Ectodermal cell (in vitro differentiated cells): ENCODE results near the gene PRSS56.

Source experiments
- H3K27ac ChIP-seq: 2 replicates; pipeline ENCODE4 v1.7.0; 2013; ENCODE audit warnings: mild to moderate bottlenecking, low read depth, low read length; ENCODE audit not compliant: insufficient read depth, poor library complexity, severe bottlenecking
- H3K27me3 ChIP-seq: 2 replicates; pipeline ENCODE4 v1.7.0; 2013; ENCODE audit warnings: mild to moderate bottlenecking, low read length; ENCODE audit not compliant: insufficient read depth, control insufficient read depth, poor library complexity, severe bottlenecking
- H3K36me3 ChIP-seq: one replicate; pipeline ENCODE4 v1.7.0; 2013; ENCODE audit warnings: low read length; ENCODE audit not compliant: control insufficient read depth, insufficient read depth
- H3K4me1 ChIP-seq: one replicate; pipeline ENCODE4 v1.7.0; 2013; ENCODE audit warnings: low read length; ENCODE audit not compliant: control insufficient read depth, insufficient read depth
- H3K4me3 ChIP-seq: 2 replicates; pipeline ENCODE4 v1.7.0; 2013; ENCODE audit warnings: low read depth, low read length, control low read depth; ENCODE audit not compliant: insufficient read depth
- H3K9me3 ChIP-seq: 2 replicates; pipeline ENCODE4 v1.7.0; 2013; ENCODE audit warnings: mild to moderate bottlenecking, low read length, moderate library complexity; ENCODE audit not compliant: control insufficient read depth
- WGBS, 2 experiments: methylation state at CpG; one replicate each; pipeline ENCODE4 v1.1.7; 2013; ENCODE audit warnings: missing lambda C conversion rate in 2 of 2; 5-methylcytosine and 5-hydroxymethylcytosine counted together

The PRSS56 gene

DNA sequence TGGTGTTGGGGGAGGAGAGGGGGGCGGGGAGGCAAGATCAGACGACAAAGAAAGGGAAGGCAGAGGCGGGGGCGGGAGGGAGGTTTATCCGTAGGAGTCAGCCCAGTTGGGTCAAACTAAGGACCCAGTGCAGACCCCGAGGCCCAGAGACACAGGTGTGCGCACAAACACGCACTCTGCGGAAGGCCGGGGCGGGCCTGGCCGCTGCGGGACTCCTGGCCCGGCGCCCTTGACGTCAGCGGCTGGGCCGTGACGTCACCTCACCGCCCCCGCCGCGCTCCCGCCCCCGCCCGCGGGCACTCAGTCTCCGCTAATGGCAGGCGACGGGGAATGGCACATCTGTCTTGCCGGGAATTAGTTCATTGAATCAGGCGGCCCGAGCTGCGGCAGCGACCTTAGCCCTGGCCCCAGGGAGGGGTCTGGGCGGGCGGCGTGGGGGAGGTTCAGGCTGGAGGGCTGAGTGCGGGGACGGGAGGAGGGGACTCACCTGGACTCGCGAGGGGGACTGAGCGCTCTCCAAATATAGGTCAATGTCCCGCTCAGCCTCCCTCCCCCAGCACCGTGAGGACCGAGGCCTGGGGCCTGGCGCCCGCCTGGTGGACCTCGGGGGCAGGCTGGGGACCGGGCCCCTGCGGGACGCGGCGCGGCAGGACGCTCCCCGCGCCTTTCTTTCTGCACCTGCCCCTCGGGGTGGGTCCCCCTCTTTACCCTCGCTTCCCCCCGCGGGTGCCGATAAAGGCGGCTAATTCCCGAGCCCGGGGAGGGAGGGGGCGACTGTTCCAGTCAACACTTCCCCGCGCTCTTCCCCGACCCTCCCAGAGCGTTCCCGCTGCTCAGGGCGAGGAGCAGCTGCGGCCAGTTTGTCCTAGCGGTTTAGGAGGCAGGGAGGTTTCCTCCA is 17.0 kb upstream of the PRSS56 start:
- peaks cover 55% of the 10 kb centered on the region for H3K27me3 ChIP-seq
- no peaks in the 10 kb centered on the region for H3K36me3 ChIP-seq
- WGBS, 2 experiments: 0 to 1% methylated on average over 74 to 75 of the region's 75 CpGs
- peaks cover 11% of the 10 kb centered on the region for H3K4me1 ChIP-seq
- H3K9me3 ChIP-seq: no peaks in the 10 kb centered on the region
- no peak overlapping the region for H3K27ac ChIP-seq
- H3K4me3 ChIP-seq: peak overlapping the region; percentile 34

DNA sequence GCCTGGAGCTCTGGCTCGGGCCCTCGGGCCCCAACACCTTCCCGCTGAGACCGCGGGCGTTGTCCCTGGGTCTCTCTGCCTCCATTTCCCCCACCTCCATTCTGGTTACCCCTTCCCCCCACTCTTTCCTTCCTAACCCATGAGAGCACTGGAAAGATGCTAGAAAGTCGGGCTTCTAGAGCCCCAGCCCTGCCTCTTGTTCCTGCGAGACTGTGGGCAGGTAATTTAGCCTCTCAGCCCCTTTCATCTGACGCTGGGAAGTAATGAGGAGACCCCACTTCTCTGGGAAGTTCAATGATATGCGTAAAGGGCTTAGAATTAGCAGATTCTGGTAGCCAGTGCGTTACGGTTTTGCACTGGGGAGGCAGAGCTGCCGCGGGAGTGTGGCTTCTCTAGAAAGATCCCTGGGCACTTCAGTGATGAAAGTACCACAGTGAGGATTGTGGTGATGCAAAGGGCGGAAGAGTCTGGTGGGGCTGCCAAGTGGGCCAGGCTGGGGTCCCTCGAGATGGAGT is 16.3 kb upstream of the PRSS56 start:
- peak overlapping the region; percentile 34 for H3K4me3 ChIP-seq
- H3K36me3 ChIP-seq: no peaks in the 10 kb centered on the region
- no peaks in the 10 kb centered on the region for H3K9me3 ChIP-seq
- peaks cover 55% of the 10 kb centered on the region for H3K27me3 ChIP-seq
- H3K4me1 ChIP-seq: peaks cover 11% of the 10 kb centered on the region
- no peak overlapping the region for H3K27ac ChIP-seq
- WGBS, 2 experiments: 21 to 23% methylated on average over 16 of the region's 16 CpGs

DNA sequence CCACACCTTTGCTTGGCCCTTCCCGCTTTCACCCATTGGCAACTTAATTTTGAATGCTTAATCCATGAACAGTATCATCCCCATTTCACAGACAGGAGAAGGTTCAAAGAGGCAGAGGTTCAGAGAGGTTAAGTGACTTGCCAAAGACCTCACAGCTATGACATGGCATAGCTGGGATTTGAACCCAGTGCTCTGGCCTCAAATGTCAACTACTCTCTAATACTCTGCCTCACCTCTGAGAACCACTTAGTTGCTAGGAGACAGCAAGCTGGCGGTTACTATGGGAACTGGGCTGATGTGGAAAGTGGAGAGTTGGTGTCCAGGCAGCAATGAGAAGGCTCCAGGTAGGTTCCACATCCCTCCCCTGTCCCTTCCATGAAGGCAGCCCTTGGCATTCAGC is 15.8 kb upstream of the PRSS56 start:
- Histone ChIP-seq H3K27me3 (peaks cover 55% of the 10 kb centered on the region), H3K9me3 (no peaks in the 10 kb centered on the region), H3K4me3 (no peak overlapping the region), H3K36me3 (no peaks in the 10 kb centered on the region), H3K4me1 (peaks cover 11% of the 10 kb centered on the region), H3K27ac (no peak overlapping the region)
- 92% methylated on average over 2 of the region's 2 CpGs for WGBS, 2 experiments

DNA sequence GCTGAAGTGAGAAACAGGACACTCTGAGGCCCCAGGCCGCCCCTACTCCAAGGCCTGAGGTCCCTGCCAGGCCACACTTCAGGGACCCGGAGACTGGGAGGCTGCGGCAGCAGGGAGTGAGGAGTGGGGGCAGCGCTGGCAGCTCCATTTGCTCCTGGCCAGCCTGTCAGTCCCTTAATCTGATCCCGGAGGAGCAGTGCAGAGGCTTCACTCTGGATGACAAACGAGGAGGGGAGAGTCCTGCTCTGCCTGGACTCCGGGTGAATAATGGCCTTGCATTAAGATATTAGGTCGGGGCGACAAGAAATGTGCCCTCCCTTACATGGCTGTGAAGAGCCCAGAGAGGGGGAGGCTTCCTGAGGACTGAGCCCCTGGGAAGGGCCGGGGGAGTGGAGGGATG is 14.3 kb upstream of the PRSS56 start:
- H3K27me3 ChIP-seq: peaks cover 55% of the 10 kb centered on the region
- WGBS, 2 experiments: 21 to 25% methylated on average over 10 of the region's 10 CpGs
- H3K27ac ChIP-seq: no peak overlapping the region
- no peaks in the 10 kb centered on the region for H3K36me3 ChIP-seq
- no peaks in the 10 kb centered on the region for H3K9me3 ChIP-seq
- no peak overlapping the region for H3K4me3 ChIP-seq
- peaks cover 11% of the 10 kb centered on the region for H3K4me1 ChIP-seq

DNA sequence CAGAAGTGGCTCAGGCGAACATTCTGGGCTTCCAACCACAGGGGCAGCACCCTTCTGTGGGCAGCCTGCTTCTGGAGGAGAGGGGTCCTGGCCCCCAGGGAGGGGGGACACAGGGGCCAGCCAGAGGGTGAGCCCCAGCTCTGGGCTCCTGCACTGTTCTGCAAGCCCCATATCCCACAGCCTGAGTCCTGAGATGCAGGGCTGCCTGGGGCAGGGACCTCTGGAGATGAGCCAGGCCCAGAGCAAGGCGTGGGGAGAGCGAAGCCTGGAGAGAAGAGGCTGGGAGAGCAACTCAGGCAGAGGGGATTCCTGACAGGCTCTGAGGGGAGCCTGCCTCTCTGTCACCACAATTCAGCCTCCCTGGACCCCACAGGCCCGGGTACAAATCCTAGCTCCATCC is 13.5 kb upstream of the PRSS56 start:
- Histone ChIP-seq H3K27me3 (peaks cover 52% of the 10 kb centered on the region), H3K4me1 (peaks cover 11% of the 10 kb centered on the region), H3K4me3 (no peak overlapping the region), H3K27ac (no peak overlapping the region), H3K9me3 (no peaks in the 10 kb centered on the region), H3K36me3 (no peaks in the 10 kb centered on the region)
- WGBS, 2 experiments: 74 to 83% methylated on average over 4 of the region's 4 CpGs

DNA sequence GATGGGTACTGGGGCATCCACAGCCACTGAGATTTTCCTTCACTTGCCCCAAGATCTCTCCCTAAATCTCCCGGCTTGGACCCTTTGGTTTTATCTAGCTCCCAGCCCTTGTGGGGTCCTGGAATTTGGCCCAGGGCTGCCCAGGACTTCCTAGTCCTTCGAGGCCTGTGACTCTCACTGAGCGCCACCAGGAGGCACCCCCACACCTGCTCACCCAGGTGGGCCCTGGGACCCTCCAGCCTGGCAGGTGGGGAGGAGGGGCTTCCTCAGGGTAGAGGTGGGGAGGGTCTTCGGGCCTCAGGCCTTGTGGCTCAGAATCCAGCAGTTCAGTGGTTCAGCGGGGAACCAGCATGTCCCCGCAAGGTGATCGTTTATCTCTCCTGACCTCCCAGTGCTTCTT is 11.9 kb upstream of the PRSS56 start:
- H3K4me1 ChIP-seq: peaks cover 5% of the 10 kb centered on the region
- H3K27ac ChIP-seq: no peak overlapping the region
- H3K27me3 ChIP-seq: peaks cover 37% of the 10 kb centered on the region
- H3K4me3 ChIP-seq: no peak overlapping the region
- 86 to 87% methylated on average over 7 of the region's 7 CpGs for WGBS, 2 experiments
- no peaks in the 10 kb centered on the region for H3K36me3 ChIP-seq
- H3K9me3 ChIP-seq: no peaks in the 10 kb centered on the region

DNA sequence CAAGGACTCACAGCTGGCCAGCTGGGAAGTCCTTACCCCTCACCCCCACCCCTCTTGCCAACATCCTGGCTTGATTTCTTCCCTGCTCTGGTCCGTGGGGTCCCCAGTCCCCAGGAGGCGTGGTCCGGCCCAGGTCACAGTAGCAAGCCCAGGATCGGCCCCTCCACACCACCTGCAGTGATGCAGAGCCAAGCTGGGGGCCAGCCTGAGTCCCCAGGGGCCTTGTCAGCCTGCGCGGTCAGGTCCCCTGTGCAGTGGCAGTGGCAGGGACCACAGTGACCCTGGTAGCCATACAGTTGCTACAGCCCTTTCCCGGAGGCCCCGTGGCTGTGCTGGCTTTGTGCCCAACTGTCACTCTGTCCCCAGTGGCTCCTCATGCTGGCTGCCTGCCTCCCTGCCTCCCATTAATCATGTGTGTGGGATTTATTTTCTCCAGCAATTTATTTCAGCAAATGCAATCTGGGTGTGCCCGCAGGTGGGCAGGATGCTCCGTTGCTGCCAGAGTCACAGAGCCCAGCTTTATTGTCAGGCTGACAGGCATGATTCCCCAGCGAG is 8.8 kb upstream of the PRSS56 start:
- 86 to 90% methylated on average over 11 of the region's 11 CpGs for WGBS, 2 experiments

DNA sequence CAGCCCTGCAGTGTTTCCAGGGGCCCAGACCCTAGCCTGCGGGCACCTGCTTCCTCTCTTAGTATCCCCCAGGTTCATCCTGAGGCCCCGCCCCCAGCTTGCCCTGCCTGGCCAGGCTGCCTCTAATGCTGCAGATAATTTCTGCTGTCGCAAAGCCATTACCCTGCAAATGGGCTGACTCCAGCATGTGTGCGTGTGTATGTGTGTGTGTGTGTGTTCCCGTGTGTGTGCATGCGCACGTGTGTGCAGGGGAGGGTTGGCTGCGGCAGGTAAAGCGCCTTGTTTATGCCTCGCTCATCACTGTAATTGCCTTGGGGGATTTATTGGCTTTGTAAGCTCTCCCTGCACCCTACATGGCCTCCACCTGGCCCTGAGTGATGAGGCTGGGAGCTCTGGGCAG is 7.6 kb upstream of the PRSS56 start:
- no peak overlapping the region for H3K4me3 ChIP-seq
- H3K36me3 ChIP-seq: no peaks in the 10 kb centered on the region
- 84 to 86% methylated on average over 10 of the region's 10 CpGs for WGBS, 2 experiments
- H3K27me3 ChIP-seq: peaks cover 3% of the 10 kb centered on the region
- H3K4me1 ChIP-seq: no peaks in the 10 kb centered on the region
- no peaks in the 10 kb centered on the region for H3K9me3 ChIP-seq
- no peak overlapping the region for H3K27ac ChIP-seq

More for the DNA sequence above, 8.8 kb upstream of the PRSS56 start:
- H3K36me3 ChIP-seq: no peaks in the 10 kb centered on the region
- H3K4me3 ChIP-seq: no peak overlapping the region
- no peak overlapping the region for H3K27ac ChIP-seq
- no peaks in the 10 kb centered on the region for H3K9me3 ChIP-seq
- peaks cover 5% of the 10 kb centered on the region for H3K4me1 ChIP-seq
- peaks cover 8% of the 10 kb centered on the region for H3K27me3 ChIP-seq

DNA sequence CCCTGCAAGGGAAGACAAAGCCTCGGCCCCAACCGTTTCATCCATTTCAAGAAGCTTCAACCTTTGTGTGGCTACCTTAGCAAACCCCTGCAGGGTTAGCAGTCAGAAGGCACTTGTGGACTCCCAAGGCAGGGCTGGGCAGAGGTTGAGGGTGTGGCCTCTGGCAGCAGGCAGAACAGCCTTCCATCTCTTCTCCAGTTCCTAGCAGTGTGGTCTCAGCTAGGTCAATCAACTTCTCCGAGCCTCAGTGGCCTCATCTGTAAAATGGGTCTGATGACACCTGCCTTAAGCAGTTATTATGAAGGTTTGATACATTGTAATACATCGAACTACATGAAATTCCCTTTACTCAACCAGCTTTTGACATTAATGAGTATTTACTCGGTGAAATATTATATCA is 6.8 kb upstream of the PRSS56 start:
- Histone ChIP-seq H3K36me3 (no peaks in the 10 kb centered on the region), H3K27me3 (peaks cover 4% of the 10 kb centered on the region), H3K27ac (no peak overlapping the region), H3K4me1 (no peaks in the 10 kb centered on the region), H3K4me3 (no peak overlapping the region), H3K9me3 (no peaks in the 10 kb centered on the region)
- WGBS, 2 experiments: 80 to 82% methylated on average over 3 of the region's 5 CpGs

DNA sequence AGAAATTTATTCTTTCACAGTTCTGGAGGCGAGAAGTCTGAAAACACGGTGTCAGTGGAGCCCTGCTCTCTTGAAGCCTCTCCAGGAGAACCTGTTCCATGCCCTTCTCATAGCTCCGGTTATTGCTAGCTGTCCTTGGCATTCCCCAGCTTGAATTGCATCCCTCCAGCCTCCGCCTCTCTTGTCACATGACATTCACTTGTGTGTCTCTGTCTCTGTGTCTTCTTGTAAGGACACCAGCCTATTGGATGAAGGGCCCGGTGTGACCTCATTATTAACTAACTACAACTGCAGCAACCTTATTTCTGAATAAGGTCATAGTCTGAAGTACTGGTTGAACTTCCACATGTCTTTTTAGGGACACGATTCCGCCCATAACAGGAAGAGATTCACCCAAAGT is 4.5 kb upstream of the PRSS56 start:
- Histone ChIP-seq H3K4me1 (no peaks in the 10 kb centered on the region), H3K4me3 (no peak overlapping the region), H3K27me3 (peaks cover 25% of the 10 kb centered on the region), H3K36me3 (no peaks in the 10 kb centered on the region), H3K9me3 (no peaks in the 10 kb centered on the region), H3K27ac (no peak overlapping the region)
- 92% methylated on average over 7 of the region's 7 CpGs for WGBS, 2 experiments
